ENCODE results near the gene PRKG1. TPM values are rescaled to one million over a fixed set of nuclear protein-coding genes. Genes with fewer than 3 reads are reported as not detected.
"Not testable (repeated sequence)": the region's sequence is repeated elsewhere in the genome, so short reads cannot be mapped to it uniquely, and the experiment has no call there.

Gene PRKG1
- polyA plus RNA-seq, 1 donor, result 38.2 TPM

DNA sequence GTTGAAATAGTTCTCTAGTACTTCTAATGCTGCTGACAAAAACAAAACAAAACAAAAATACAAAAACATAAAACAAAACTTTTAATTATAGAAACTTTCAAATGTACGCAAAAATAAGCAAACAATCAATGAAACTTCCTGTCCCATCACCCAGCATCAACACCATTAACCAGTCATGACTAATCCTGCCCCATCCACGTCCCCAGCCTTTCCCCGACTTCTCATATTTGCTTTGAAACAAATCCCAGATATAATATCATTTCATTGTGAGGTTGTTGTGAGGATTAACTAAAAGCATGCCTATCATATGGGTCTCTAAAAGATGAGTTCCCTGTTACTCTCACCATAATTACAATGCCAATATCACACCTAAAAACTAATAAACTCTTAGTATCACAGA is 569.4 kb downstream of the PRKG1 start:
- no peak for DNase-seq (ENCODE audit: low read depth)

DNA sequence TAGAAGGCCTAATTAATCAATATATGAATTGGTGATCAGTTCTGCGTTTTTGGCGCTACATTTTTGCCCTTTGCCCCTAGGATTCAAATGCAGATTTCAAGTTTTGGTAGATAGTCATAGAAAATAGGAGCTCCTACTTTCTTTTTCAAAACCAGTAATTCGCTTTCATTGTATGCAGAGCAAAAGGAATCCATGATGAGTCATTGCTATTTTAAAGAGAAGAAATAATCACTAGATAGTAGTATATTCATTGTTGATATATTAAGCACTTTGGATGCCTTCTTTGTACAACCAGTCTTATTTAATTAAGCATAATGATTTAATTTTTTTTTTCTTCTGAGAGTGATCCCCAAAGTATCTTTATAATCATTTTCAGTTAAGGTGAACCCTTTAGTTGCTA is 574.8 kb downstream of the PRKG1 start:
- no peak for DNase-seq (ENCODE audit: low read depth)

DNA sequence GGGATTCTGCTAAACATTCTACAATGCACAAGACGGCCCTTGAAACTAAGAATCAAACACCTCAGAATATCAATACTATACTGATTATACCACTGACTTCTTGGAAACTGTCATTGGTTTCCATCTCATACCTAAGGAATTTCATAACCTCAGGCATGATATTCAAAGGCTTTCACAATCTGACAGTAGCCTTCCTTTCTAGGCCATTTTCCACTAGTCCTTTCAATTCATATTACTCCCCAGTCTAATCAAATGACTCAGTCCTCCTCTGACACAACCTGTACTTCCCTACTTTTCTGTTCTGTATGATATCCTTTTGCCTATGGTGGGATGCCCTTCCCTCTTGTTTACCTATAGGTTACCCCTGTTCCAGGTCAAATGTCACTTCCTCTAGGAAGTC is 576.8 kb downstream of the PRKG1 start:
- DNase-seq (ENCODE audit: low read depth), result no peak

DNA sequence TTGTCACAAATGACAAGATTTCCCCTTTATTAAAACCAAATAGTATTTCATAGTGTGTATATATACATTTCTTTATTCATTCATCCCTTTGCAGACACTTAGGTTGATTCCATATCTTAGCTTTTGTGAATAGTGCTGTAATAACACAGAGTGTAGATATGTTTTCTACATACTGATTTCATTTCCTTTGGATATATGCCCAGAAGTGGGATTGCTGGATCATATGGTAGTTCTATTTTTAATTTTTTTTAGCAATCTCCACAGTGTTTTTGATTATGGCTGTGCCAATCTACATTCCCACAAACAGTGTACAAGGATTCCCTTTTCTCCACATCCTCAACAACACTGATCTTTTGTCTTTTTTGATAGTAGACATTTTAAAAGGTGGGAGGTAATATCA is 578.7 kb downstream of the PRKG1 start:
- no peak for DNase-seq (ENCODE audit: low read depth)

DNA sequence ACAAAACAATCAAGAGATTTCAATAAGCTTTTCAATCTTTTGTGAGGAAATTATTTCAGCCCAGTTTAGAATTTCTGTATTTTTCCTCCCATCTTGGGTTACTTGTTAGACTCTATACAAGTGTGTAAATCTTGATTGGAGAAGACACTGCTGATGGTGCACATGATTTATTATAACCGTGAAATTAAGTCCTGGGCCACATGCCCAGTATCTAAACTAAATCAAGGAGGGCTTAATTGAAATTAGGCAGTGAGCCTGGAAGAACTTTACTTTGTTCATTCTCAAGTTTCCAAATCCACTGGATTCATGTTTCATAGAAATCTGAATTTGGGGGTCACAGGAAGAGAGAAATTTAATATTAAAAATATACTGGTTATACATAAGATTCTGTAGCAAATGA is 580.6 kb downstream of the PRKG1 start:
- no peak for DNase-seq (ENCODE audit: low read depth)

DNA sequence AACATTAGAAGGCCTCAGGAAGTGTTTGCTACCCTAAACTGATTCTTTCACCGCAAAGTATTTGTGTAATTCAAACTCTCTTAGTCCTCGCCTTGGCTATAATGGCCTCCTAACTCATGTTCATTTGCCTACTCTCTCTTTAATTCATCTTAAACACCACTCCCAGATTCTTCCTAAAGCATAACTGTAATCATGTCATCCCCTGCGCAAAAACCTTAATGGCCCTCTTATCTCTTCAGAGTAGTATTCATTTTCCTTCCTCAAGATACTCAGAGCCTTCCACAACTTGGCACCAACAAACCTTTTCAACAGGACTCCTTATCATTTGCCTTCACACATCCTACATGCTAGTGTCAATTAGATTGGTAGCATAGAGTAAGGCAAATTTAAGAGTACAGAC is 582.2 kb downstream of the PRKG1 start:
- no peak for DNase-seq (ENCODE audit: low read depth)

DNA sequence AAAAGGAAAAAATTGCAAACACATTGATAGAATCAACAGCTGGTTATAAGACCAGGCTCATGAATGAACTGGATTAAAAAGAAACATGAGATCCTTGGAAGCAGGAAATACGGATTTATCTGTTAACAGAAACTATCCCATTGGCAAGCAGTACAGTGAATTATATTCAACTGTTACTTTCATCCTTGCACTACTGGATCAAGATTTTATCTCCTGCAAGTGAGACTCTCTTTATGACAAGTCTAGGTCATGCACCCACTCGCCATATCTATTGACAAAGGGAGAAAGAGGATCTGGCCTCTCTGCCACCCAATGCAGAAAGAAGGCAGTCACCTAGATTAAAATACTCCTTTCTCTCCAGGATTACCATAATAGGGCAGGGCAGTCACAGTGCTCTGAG is 583.7 kb downstream of the PRKG1 start:
- DNase-seq (ENCODE audit: low read depth), result no peak

DNA sequence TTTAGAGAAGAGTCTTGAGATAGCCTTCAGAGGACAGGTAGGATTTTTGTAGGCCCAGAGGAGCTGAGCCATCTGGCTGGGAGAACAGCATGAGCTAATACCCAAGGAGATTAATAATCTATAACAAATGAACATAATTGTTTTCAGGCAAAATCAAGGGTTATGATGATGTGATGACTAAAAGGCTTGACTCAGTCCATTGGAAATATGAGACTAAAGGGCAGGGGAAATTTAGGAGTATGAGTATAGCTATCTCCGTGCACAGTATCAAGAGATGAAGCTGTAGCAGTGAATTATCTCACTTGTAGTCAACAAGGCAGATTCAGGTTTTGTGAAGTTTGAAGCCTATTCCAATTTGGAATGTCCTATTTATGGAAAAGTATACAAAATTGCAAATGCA is 585.1 kb downstream of the PRKG1 start:
- no peak for DNase-seq (ENCODE audit: low read depth)

DNA sequence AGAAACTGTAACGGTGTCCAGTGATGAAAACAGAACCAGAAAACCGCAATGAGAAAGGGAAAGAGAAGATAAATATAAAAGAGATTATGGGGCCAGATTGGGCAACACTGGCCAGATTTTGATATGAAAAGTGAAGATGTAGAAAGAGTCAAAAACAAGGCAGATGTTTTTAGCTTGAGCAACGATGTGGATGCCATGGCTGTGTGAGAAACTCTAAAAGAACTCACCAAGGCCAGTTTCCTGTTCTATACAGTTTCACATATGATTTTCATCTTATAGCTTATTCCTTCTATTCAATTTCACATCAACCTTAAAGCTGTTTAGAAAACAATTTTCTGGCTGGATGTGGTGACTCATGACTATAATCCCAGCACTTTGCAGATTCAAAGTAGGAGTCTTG is 588.8 kb downstream of the PRKG1 start:
- no peak for DNase-seq (ENCODE audit: low read depth)

DNA sequence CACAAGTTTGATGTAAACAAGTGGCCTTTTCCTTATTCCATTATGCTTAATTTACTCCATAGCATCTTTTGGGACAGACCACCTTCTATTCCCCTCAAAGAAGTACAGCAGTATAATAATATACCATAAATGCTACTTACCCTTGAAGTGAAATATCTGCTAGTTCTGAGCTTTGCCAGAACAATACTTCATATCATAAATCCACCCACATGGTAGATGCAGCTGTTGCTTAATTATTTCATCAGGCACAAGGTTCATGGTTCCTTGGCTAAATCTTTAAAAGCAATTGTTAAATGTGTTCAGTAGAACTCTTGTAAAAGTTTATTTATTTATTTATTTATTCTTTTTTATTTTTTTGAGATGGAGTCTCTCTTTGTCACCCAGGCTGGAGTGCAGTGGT is 592.2 kb downstream of the PRKG1 start:
- DNase-seq (ENCODE audit: low read depth), result no peak

DNA sequence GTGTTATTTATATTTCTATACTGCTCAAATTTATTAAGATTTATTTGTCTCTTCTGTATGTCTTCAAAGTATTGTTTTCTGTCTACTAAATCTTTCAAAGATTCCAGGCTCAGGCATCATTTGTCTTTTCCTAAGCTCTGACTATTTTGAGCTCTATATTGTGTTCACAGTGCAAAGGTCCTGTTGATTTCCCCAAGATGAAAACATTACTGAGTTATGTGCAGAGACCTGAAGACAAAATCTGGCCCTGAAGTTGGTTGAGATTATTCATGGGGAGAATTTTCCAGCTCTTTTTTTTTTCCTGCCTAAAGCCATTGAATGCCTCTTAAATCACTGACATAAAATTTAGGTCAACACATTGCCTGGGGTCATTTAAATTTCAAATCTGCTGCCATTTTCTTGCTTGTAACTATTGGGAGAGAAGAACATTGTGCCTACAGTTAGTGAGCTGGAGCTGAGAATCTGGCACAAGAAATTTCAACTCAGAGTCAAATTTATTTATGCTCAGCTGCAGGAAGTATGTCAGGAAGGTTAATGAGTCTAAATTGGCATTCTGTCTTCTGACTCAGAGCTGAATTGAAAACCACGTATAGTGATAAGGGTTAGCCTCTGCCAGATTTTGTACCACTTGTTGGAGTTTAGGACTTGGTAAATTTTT is 593.5 kb downstream of the PRKG1 start:
- DNase-seq (ENCODE audit: low read depth), result no peak

DNA sequence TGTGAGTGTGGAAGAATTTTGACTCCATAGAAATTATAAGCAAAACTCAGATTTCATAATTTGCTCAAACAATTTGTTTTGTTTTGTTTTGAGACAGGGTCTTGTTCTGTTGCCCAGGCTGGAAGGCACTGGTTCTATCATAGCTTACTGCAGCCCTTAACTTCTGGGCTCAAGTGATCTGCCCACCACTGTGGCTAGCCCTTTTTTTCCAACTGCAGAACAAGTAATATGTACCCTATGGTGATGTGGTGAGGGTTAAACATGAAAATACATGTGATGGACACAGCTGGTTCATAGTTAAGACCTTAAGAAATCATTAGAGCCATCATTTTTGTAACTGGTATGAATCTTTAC is 594.0 kb downstream of the PRKG1 start:
- DNase-seq (ENCODE audit: low read depth), result no peak

DNA sequence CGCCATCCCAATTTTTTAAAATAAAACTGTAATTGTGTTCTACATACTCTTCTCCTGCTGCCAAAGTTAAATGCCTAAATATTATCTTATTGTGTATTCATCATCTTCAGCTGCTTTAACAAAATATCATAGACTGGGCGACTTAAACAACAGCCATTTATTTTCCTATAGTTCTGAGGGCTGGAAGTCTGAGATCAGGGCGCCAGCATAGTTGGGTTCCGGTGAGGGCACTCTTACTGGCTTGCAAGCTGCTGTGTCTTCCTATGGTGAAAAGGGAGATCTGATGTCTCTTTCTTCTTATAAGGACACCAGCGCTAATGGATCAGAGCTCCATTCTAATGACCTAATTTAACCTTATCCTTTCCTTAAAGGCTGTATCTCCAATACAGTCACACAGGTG is 594.8 kb downstream of the PRKG1 start:
- DNase-seq (ENCODE audit: low read depth), result no peak

DNA sequence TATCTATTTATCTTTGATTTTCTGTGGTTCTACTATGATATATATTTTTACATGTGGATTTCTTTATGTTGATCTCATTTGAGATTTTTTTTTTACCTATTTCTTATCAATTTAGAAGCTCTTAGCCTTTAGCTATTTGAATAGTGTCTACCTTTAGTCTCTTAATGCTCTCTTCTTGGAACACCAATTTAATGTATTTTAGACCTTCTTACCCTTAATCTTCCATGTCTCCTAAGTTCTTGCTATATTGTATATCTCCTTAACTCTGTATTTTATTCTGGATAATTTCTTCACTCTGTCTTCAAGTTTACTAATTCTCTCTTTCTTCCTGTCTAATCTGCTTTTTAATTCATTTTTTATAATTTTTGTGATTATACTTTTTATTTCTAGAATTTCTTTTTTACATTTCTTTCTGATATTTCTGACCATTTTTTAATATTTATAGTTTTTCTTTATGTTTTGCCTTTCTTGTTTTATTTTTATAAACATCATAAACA is 597.8 kb downstream of the PRKG1 start:
- DNase-seq (ENCODE audit: low read depth), result no peak

DNA sequence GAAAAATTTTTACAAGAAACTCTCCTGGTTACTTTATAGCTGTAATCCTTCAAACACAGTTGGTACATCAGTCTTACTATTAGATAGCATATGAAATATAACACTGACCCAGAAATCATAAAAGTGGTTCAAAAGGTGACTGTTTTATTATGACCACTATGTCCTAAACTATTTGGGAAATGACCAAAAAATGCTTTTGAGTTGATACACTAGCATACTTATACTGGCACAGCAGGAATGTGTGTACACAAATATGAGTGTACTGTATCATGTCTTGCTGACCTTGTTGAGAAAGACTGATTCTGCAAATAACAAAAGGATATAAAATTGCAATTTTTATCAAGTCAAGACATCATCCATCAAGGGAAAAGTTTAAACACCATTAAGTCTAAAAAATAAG is 600.8 kb downstream of the PRKG1 start:
- no peak for DNase-seq (ENCODE audit: low read depth)

DNA sequence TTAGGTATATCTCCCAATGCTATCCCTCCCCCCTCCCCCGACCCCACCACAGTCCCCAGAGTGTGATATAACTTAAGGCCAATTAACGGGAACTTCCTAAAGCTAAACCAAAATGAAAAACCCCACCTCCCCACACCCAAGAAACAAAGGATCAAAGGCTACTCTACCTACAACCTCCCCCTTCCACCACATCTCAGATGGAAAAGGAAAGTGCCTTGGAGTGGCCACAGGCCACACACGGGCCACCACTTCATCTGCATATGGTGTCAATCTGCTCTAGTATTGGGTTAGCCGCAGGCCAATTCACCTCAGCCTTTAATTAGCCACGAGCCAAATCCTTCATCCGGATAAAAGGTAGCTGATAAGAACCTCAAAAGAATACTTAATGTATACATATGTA is 605.6 kb downstream of the PRKG1 start:
- no peak for DNase-seq (ENCODE audit: low read depth)

DNA sequence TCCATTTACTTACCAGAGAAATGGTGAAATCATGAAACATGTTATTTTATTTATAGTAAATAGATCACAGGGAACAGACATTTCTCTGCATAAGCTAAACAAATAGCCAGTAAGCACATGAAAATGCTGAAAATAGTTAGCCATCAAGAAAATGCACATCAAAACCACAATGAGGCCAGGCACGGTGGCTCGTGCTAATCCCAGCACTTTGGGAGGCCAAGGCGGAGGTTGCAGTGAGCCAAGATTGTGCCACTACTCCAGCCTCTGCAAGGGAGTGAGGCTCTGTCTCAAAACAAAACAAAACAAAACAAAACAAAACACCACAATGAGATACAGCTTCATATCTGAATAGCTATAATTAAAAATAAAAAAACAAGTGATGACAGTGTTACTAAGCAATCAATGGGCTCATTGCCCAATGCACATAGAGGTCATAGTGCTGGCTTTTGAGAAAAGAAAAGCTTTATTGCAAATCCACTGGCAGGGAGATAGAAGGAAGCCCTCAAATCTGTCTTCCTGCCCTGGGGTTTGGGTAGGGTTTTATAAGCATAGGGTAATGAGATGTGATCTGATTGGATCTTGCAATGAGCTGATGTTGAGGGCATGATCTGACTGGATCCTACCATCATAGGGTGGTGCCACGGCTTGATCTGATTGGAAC is 608.9 kb downstream of the PRKG1 start:
- no peak for DNase-seq (ENCODE audit: low read depth)

DNA sequence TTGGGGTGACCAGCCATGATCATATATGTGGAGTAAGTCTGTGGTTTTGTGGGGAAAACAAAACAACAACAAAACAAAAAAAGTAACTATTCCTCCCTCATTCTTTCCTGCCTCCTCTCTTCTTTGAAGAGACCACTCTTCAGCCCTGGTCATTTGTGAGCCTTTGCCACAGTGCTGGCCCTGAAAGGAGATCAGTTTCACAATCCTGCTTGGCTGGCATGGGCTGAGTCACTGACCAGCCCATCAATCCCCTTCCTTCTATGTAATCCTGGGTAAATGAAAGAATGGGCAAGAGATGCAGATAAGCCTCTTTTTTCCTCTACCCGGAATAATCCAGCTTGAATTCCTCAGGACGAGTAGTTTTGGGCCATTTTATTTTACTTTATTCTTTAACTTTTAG is 611.5 kb downstream of the PRKG1 start:
- DNase-seq (ENCODE audit: low read depth), result no peak

DNA sequence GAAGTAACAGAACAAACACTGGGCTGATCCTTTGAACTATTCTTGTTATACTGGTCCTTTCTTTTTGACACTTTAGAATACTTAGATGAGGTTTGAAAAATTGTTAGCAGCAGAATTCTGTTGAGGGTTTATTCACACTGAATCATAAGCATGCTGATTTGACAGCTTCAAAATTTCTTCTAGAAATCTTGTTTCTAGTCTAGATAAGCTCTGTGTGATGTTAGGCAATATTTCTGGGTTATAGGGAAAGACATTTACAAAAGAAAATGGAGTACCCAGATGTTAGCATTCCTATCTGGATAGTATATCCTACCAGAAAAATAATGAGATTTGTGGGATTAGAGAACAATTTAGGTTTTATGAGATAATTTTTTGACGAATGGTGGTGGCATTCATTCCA is 613.0 kb downstream of the PRKG1 start:
- DNase-seq (ENCODE audit: low read depth), result no peak

DNA sequence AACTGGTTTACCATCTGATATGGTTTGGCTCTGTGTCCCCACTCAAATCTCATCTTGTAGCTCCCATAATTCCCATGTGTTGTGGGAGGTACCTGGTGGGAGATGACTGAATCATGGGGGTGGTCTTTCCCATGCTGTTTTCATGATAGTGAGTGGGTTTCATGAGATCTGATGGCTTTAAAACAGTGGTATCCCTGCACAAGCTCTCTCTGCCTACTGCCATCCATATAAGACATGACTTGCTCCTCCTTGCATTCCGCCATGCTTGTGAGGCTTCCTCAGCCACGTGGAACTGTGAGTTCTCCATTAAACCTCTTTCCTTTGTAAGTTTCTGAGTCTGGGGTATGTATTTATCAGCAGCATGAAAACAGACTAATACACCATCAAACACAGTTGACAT is 614.5 kb downstream of the PRKG1 start:
- DNase-seq (ENCODE audit: low read depth), result not testable (repeated sequence)

DNA sequence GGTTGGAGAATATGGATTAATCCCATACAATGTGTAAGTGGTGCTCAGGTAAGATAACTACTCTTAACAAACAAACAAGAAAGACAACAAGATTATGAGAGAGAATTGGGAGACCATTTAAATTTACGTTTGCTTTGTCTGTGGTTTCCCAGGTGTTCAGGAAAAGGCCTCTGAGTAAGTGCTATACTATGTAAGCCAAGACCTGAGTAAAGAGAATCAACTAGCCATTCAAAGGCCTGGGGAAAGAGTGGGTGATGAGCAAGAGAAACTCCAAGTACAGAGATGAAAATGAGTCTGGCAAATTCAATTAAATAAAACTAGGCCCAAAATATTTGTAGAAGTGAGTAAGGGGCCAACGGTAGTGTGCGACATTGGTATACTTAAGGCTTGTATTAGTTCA is 615.2 kb downstream of the PRKG1 start:
- DNase-seq (ENCODE audit: low read depth), result no peak

DNA sequence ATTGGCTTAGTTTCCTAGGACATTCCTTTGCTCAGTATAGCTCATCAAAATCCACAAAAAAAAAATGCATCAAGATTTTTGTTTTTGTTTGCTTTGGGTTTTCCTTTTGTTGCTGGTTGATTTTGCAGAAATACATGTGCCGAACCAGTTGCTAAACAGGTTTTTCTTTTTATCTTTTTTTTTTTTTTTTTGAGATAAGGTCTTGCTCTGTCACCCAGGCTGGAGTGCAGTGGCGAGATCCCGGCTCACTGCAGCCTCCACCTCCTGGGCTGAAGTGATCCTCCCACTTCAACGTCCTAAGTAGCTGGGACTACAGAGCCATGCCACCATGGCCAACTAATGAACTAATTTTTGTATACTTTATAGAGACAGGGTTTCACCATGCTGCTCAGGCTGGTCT is 616.8 kb downstream of the PRKG1 start:
- DNase-seq (ENCODE audit: low read depth), result no peak

DNA sequence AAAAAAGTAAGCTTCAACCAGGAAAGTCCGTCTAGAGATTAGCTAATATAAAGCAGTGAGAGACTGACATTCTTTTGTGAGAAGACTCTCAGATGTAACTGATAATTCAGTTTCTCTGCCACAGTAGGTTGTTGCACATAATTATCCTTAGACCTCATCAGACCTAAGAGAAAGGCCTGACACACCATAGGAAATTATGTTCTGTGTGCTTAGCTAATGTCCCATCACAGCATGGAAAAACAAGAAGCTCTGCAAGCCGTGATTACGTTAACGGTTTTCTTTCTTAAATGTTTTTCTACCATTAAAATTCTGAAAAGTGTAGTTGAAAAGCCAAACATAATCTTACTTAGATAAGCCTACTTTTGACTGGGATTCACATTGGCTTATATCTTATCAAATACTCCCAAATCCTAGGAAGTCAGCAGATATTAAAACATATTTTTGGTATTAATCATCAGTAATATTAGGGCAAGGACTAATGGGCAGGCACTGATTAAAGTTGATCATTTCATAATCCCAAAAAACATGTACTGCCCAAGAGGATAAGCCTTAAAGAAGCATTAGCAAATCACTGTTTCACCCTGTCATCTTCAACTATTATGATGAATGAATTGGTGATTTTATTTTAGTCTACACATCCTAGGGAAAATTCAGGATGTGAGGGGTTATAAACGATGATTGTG is 619.9 kb downstream of the PRKG1 start:
- DNase-seq (ENCODE audit: low read depth), result no peak
